Right cardiac atrium (tissue), 5 donors: ENCODE data around the gene PTPA. TPM values are rescaled to one million over a fixed set of nuclear protein-coding genes. Genes with fewer than 3 reads are reported as not detected.
A peak's percentile ranks its signal among the peaks of the same experiment; 100 is the strongest.
"Not testable (repeated sequence)": the region's sequence is repeated elsewhere in the genome, so short reads cannot be mapped to it uniquely, and the experiment has no call there.

Experiments used
- ATAC-seq, 2 donors: fragments of 200-7000 bp; cut with Tn5 transposase; one replicate each; pipeline versions ENCODE4 v1.8.0 to v1.9.1; 2020; ENCODE audit warnings: moderate library complexity in 2 of 2, mild to moderate bottlenecking in 1 of 2
- DNase-seq, 3 donors: peaks; one replicate each; pipeline ENCODE4 v3.0.0-alpha.2; 2020
- H3K27ac ChIP-seq: one replicate; pipeline ENCODE4 v1.5.1; 2013; ENCODE audit warnings: mild to moderate bottlenecking, low read length, control low read depth, moderate library complexity
- H3K27me3 ChIP-seq: one replicate; pipeline ENCODE4 v1.6.1; 2013; ENCODE audit not compliant: control insufficient read depth, insufficient read depth
- H3K4me1 ChIP-seq: one replicate; pipeline ENCODE4 v1.6.1; 2013; ENCODE audit warnings: low read length; ENCODE audit not compliant: control insufficient read depth, insufficient read depth
- H3K4me3 ChIP-seq: one replicate; pipeline ENCODE4 v1.5.1; 2013; ENCODE audit warnings: low read length, control low read depth
- H3K9me3 ChIP-seq: one replicate; pipeline ENCODE4 v1.6.1; 2013; ENCODE audit warnings: low read length; ENCODE audit not compliant: control insufficient read depth
- WGBS: extraction: QIAGEN DNeasy Blood & Tissue Kit; methylation state at CpG from one replicate; pipeline ENCODE4 v1.1.7; 2013; 5-methylcytosine and 5-hydroxymethylcytosine counted together
- intact Hi-C, 4 donors: fragments of 100-400 bp; cut with DNase I; formaldehyde crosslinking; loops; one replicate each; pipeline versions ENCODE4 v1.11.0 to v1.14.0; 2022 to 2023
- polyA plus RNA-seq: library from polyadenylated mRNA; stranded (reverse); fragments of 200-250 nt; gene quantifications from one replicate; pipeline ENCODE4 v1.2.3, GENCODE V29; 2013
- total RNA-seq, 4 donors: library from RNA; stranded (reverse); fragmentation: NEBNext Ultra II Directional; extraction: Animal tissue kit (Norgen Biotek cat#: 25700); gene quantifications; one replicate each; pipeline ENCODE4 v1.2.1, GENCODE V29; 2021
- donor health status: healthy with polysubstance abuse.
- donor health status: DM: no; HTN: yes; CAD: no.
- donor health status: DM: no; HTN: no; CAD: no.
- donor health status: DM: no; HTN: yes; CAD: no; lungs with severe emphysema.
- donor health status: DM: yes; HTN: yes; CAD: no.

Gene PTPA
- total and polyA plus RNA-seq, 5 donors: 115 to 170 (median 147) TPM

DNA sequence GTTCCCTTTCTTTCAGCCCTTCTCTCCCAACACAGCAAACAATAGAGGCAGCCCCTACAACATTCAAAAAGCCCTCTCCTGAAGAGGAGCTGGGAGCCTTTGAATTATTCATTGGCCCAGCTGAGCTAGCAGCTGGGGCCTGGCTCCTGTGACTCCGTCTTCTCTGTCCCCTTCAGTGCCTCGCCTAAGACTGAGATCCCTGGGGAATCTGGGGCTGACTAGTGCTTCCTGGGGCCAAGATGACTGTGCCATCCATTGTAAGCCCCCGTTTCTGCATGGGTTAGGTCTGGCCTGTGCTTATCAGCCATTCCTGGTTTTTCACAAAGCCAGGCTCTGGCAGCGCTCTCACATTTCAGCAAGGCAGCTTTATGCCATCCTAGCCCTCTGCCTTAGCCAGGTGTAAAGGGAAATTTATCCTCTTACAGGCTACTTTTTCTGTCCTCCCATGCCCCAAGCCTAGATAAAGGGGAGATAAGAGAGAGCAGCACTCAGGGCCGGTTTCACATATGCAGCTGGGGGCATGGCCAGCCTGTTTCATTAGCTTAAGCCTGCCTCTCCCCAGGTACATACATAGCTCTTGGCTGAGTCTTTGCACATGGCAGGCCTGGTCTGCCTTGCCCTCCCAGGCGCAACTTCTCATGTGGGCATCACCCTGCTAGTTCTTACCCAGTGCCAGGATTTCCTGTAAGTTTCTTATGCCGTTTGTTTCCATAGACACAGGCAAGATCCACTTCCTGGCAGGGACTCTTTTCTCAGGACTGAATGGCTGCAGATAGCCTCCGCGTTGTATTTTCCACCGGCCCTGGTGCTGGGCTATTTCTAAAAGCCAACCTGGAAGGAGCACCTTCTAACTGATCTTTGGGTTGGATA lies 15.8 kb downstream of the PTPA start:
- intact Hi-C loops: no loop called here
- Histone ChIP-seq H3K27ac (no peak overlapping the region), H3K4me1 (no peaks in the 10 kb centered on the region), H3K4me3 (no peak overlapping the region), H3K27me3 (no peaks in the 10 kb centered on the region), H3K9me3 (no peaks in the 10 kb centered on the region)
- ATAC-seq: peak in 1 of 2 donors; percentile 9
- DNase-seq: peak in 2 of 3 donors; percentile 9 to 18
- WGBS: 57% methylated on average over 10 of the region's 10 CpGs

DNA sequence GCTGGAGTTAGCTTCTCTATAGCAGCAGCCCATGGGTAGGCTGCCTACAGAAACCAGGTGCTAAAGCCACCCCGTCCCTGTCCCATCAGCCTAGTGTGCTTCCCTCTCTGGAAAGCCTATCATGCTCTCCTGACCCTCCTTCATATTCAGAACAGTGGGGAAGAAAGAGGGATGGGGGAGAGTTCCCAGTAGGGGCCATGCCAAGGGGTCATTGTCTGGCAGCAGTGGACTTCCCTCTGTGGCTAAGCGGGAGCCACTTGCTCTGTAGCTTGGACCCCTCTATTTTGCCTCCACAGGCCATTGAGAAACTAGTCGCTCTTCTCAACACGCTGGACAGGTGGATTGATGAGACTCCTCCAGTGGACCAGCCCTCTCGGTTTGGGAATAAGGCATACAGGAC lies 17.5 kb downstream of the PTPA start:
- ATAC-seq (no peak), DNase-seq (no peak)
- no peaks in the 10 kb centered on the region for H3K4me1 ChIP-seq
- H3K9me3 ChIP-seq: no peaks in the 10 kb centered on the region
- H3K4me3 ChIP-seq: no peak overlapping the region
- H3K27ac ChIP-seq: no peak overlapping the region
- WGBS: 97% methylated on average over 5 of the region's 5 CpGs
- no peaks in the 10 kb centered on the region for H3K27me3 ChIP-seq
- intact Hi-C loops: no loop called here

DNA sequence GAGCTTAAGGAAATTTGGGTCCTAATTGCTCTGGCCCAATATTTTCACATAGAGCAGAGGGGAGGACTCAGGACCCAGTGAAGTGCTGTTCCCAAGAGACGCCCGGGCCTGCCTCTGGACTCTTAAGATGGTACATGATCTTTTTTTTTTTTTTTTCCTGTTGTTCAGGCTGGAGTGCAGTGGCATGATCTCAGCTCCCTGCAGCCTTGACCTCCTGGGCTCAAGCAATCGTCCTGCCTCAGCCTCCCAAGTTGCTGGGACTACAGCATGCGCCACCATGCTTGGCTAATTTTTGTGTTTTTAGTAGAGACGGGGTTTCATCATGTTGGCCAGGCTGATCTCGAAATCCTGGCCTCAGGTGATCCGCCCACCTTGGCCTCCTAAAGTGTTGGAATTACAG lies 19.1 kb downstream of the PTPA start:
- not testable (repeated sequence) for H3K4me1 ChIP-seq, H3K27ac ChIP-seq, H3K9me3 ChIP-seq, H3K4me3 ChIP-seq, ATAC-seq, H3K27me3 ChIP-seq
- WGBS: 90% methylated on average over 7 of the region's 7 CpGs
- intact Hi-C loops: loop anchor here (5.0 to 10.0 kb wide), 3 partner anchors 365 to 655 kb away; no protein-coding TSS in a partner anchor
- DNase-seq: peak in 1 of 3 donors; percentile 52

DNA sequence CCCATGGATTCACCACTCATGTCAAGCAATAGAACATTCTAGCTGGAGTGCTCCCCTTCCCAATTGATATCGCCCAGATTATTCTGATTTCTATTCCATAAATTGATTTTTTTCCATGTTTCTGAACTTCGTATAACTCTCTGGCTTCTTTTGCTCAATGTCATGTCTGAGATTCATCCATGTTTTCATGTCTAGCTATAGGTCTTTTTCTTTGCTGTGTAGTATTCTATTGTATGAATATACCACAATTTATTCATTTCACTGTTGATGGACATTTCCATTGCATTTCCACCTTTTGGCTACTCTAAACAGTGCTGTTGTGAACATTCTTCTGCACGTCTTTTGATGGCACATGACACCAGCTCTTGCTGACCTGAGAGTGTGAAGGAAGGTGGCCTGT lies 19.6 kb downstream of the PTPA start:
- Histone ChIP-seq H3K27ac (no peak overlapping the region), H3K27me3 (no peaks in the 10 kb centered on the region), H3K4me3 (no peak overlapping the region), H3K9me3 (no peaks in the 10 kb centered on the region), H3K4me1 (no peaks in the 10 kb centered on the region)
- ATAC-seq (no peak), DNase-seq (no peak)
- WGBS: 79% methylated on average over 3 of the region's 3 CpGs
- intact Hi-C loops: loop anchor here (5.0 to 10.0 kb wide), 3 partner anchors 364 to 654 kb away; no protein-coding TSS in a partner anchor

DNA sequence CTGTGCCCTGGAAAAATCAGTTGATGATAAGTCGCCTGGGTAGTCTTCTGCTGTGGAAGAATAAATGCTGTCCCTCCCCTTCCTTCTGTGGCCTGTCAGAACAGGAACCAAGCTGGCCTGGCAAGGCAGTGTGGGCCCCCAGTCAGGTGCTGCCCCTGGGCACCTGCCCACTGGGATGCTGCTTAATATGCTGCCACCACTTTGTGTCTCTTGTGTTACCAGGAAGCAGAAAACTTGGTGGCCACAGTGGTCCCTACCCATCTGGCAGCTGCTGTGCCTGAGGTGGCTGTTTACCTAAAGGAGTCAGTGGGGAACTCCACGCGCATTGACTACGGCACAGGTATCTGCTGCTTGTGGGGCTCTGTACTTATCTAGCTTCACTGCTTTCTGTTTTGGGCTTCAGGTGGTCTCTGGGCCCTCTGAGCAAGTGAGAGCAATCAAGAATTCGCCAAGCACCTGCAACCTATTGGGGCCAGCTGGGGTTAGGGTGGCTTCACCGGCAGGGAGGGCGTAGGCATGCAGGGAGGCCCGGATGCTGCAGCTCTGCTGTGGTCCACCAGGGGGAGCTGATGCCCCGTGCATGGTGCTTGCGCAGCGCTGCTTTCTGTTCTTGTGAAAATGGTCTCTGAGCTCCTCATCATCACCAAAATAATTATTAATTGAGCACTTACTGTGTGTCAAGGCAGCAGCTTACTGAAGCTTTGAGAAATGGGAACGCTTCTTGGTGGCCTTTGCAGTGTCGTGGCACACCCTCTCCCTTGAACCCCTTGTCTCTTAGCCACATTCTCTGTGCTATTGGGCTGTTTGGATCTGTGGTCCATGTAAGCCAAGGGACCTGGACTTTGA lies 20.3 kb downstream of the PTPA start:
- ATAC-seq (peak; percentile 84 to 86), DNase-seq (peak; percentile 78 to 93 (median 91))
- H3K4me3 ChIP-seq: no peak overlapping the region
- no peaks in the 10 kb centered on the region for H3K9me3 ChIP-seq
- H3K27me3 ChIP-seq: no peaks in the 10 kb centered on the region
- no peak overlapping the region for H3K27ac ChIP-seq
- no peaks in the 10 kb centered on the region for H3K4me1 ChIP-seq
- intact Hi-C loops: loop anchor here (5.0 to 10.0 kb wide), 3 partner anchors 363 to 653 kb away; no protein-coding TSS in a partner anchor
- 47% methylated on average over 13 of the region's 13 CpGs for WGBS

DNA sequence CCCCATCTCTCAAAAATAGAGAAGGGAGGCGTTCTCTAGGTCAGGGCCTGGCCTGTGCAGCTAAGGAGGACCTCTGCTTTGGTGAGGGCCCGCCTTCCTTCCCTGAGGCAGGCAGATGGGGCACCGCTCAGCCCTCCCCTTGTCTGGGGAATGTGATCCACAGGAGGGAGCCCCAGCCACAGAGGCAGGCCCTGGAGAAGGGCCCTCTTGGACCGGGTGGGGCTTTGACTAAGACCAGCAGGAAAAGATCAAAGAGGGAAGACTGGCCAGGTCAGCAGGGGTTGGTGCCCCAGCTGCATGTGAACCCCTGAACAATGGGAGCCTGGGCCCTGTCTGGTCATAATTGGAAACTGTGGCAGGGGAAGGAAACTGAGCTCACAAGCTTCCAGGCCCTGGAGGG lies 21.9 kb downstream of the PTPA start:
- no peak overlapping the region for H3K27ac ChIP-seq
- no peaks in the 10 kb centered on the region for H3K9me3 ChIP-seq
- H3K4me3 ChIP-seq: no peak overlapping the region
- 90% methylated on average over 4 of the region's 4 CpGs for WGBS
- peaks cover 2% of the 10 kb centered on the region for H3K4me1 ChIP-seq
- H3K27me3 ChIP-seq: no peaks in the 10 kb centered on the region
- no peak for ATAC-seq
- DNase-seq: peak in 2 of 3 donors; percentile 36 to 39
- intact Hi-C loops: loop anchor here (5.0 to 10.0 kb wide), 3 partner anchors 362 to 652 kb away; no protein-coding TSS in a partner anchor

DNA sequence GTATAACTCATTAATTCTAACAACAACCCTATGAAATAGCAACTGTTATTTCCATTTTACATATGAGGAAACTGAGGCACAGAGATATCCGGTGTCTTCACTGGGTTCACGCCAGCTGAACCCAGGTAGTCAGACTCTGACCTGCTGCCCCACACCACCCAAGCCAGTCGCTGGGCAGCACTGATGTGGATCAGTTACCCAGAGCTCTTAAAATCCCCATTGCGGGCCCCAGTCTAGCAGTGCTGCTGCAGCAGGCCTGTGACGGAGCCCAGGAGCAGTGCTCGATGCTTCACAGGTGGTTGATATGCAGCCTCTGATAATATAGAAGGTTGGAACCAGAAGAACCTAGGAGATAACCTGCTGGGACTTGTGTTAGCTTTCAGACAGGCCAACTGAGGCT lies 24.3 kb downstream of the PTPA start:
- ATAC-seq (no peak), DNase-seq (no peak)
- H3K27ac ChIP-seq: no peak overlapping the region
- WGBS: 86% methylated on average over 6 of the region's 6 CpGs
- no peak overlapping the region for H3K4me3 ChIP-seq
- intact Hi-C loops: loop anchor here (5.0 to 10.0 kb wide), 3 partner anchors 42 to 649 kb away; partner anchors contain the start of gene IER5L (in 1 of the 4)
- no peaks in the 10 kb centered on the region for H3K27me3 ChIP-seq
- H3K9me3 ChIP-seq: no peaks in the 10 kb centered on the region
- peaks cover 7% of the 10 kb centered on the region for H3K4me1 ChIP-seq

DNA sequence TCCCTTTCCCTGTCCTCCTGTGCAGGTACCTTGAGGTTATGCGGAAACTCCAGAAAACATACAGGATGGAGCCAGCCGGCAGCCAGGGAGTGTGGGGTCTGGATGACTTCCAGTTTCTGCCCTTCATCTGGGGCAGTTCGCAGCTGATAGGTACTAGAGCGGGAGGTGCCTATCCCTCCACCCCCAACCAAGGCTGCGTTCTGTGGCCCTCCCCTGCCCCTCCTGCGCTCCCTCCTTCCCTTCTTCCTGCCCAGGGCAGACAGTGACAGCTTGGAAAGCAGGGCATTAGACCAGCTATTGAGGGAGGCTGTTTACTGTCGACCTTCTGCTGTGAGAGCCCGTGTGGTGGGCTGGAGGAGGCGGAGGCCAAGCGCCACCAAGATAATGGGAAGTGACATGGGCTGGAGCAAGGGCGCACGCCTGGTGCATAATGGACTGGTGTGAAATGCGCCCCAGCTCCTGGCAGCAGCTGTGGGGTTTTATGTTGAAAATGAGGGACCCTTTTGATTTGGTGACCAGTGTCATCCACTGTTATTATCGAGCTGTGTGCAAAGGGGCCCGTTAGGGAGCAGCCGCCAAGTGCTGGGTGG lies 25.3 kb downstream of the PTPA start:
- no peaks in the 10 kb centered on the region for H3K27me3 ChIP-seq
- H3K9me3 ChIP-seq: no peaks in the 10 kb centered on the region
- intact Hi-C loops: loop anchor here (5.0 to 10.0 kb wide), 3 partner anchors 41 to 648 kb away; partner anchors contain the start of gene IER5L (in 1 of the 4)
- H3K4me3 ChIP-seq: no peak overlapping the region
- no peak overlapping the region for H3K27ac ChIP-seq
- no peak for ATAC-seq
- no peak for DNase-seq
- WGBS: 74% methylated on average over 16 of the region's 16 CpGs
- peaks cover 9% of the 10 kb centered on the region for H3K4me1 ChIP-seq

DNA sequence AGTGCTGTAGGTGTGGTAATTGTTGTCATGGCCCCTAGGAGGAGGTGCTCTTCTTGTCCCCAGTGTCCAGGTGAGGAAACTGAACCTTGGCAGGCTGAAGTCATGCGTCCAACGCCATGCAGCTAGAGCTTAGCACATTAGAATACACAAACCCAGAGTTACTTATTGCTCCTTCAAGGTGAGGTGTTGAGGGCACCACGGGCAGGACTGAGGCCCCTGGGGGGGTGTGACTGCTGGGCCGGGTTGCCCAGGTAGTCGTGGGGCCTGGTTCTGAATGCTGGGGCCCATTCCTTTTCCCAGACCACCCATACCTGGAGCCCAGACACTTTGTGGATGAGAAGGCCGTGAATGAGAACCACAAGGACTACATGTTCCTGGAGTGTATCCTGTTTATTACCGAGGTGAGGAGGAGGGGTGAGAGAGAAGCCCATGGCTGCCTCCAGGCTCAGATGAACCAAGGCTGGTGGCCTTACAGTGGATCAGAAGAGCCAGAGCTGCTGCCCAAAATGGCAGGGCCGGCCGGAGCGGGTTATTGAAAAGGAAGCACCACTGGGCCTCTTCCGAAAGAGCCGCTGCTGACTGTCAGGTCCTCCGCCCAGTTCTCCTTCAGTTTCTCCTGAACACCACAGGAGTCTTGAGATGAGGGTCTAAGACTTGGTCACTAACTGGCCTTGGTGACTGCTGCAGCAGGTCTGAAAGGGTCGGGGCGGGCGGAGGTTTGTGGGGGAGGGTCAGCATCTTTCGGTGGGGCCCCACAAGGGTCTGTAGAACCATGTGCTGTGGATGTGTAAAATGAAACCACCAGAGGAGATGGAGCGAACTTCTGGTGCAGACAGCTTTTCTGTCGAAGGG lies 26.3 kb downstream of the PTPA start:
- ATAC-seq (no peak), DNase-seq (no peak)
- intact Hi-C loops: loop anchor here (2.0 to 10.0 kb wide), 5 partner anchors 40 to 647 kb away; partner anchors contain the start of gene IER5L (in 1 of the 4)
- H3K4me3 ChIP-seq: no peak overlapping the region
- 80% methylated on average over 19 of the region's 19 CpGs for WGBS
- peak overlapping the region; percentile 97 for H3K27ac ChIP-seq
- no peaks in the 10 kb centered on the region for H3K27me3 ChIP-seq
- H3K9me3 ChIP-seq: no peaks in the 10 kb centered on the region
- peaks cover 17% of the 10 kb centered on the region for H3K4me1 ChIP-seq

DNA sequence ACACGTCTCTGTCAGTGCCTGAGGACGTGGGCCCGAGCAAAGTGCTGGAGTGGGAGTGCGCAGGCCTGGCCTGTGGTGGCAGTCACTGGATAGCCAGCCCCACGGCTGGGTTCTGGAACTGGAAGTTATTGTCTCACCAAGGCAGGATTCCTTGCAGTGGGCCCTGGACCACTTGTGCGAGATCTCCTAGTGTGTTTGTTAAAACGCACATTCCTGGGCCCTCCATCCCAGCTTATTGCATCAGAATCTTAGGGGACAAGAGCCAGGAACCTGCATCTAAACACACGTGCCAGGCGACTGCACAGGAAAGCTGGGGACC lies 26.9 kb downstream of the PTPA start:
- Histone ChIP-seq H3K4me3 (no peak overlapping the region), H3K9me3 (no peaks in the 10 kb centered on the region), H3K4me1 (peaks cover 20% of the 10 kb centered on the region), H3K27me3 (no peaks in the 10 kb centered on the region), H3K27ac (peak overlapping the region; percentile 97)
- intact Hi-C loops: loop anchor here (2.0 to 10.0 kb wide), 5 partner anchors 39 to 647 kb away; partner anchors contain the start of gene IER5L (in 1 of the 4)
- ATAC-seq: no peak
- no peak for DNase-seq
- 58% methylated on average over 9 of the region's 9 CpGs for WGBS
